K562 (cell line): Measurements from ENCODE around the gene SHB. TPM values are rescaled to one million over a fixed set of nuclear protein-coding genes. Genes with fewer than 3 reads are reported as not detected.

Experiments used
- ATAC-seq: fragments of 200-7000 bp; cut with Tn5 transposase; 3 replicates; pipeline ENCODE4 v1.9.1; 2020; ENCODE audit warnings: moderate library complexity
- BruUV-seq: library from RNA; stranded (reverse); fragments of 400-500 nt; replicated peaks from 2 replicates; lab custom pipeline; 2021; lab: Mats Ljungman, UMichigan
- CTCF ChIA-PET: fragments of 300-600 bp; formaldehyde crosslinking; extraction: SDS; loops from one replicate; lab custom pipeline; 2021; ENCODE audit warnings: low intra/inter-chr PET ratio; lab: Yijun Ruan, JAX
- POLR2A ChIA-PET: fragments of 300-600, 350-650 bp; sonication (Branson Sonifier 250); formaldehyde crosslinking; extraction: SDS; loops from one replicate; lab custom pipeline; 2021; ENCODE audit warnings: antibody characterized with exemption, inconsistent platforms; lab: Yijun Ruan, JAX
- DNase-seq, 4 experiments: peaks; one replicate each; pipeline versions ENCODE4 v3.0.0 to v3.0.0-alpha.2; 2011 to 2018; ENCODE audit warnings: low spot score in 3 of 4, mixed read lengths in 3 of 4; ENCODE audit errors: extremely low read depth in 1 of 4
- FAIRE-seq: peaks from 2 replicates; lab custom pipeline; 2011; peaks lifted over from hg19 to GRCh38; lab: Jason Lieb, UNC
- H2AFZ ChIP-seq: 2 replicates; pipeline ENCODE4 v1.6.0; 2011; ENCODE audit warnings: low read depth, low read length, control low read depth, inconsistent platforms
- H3K27ac ChIP-seq: fragments of 200-600 bp; 3 replicates; pipeline ENCODE4 v1.8.0; 2011; ENCODE audit warnings: low read depth, mild to moderate bottlenecking, control low read depth, inconsistent platforms, low read length, moderate library complexity, mixed read lengths; ENCODE audit errors: extremely low read depth
- H3K27me3 ChIP-seq, 2 experiments: fragments of 300-600 bp in 1 of 2; 2 replicates in 1 of 2; 3 replicates in 1 of 2; pipeline versions ENCODE4 v1.6.0 to v1.8.0; 2011; ENCODE audit warnings: inconsistent platforms in 2 of 2, low read length in 2 of 2, mild to moderate bottlenecking in 1 of 2, mixed read lengths in 1 of 2, moderate library complexity in 1 of 2; ENCODE audit not compliant: control insufficient read depth in 2 of 2, insufficient read depth in 2 of 2
- H3K36me3 ChIP-seq: fragments of 300-600 bp; 3 replicates; pipeline ENCODE4 v1.8.0; 2011; ENCODE audit warnings: mild to moderate bottlenecking, low read length, inconsistent platforms; ENCODE audit not compliant: control insufficient read depth, insufficient read depth
- H3K4me1 ChIP-seq, 2 experiments: fragments of 200-600 bp in 1 of 2; replicated peaks in 1 of 2; 2 replicates in 1 of 2; 3 replicates in 1 of 2; pipeline versions ENCODE4 v1.5.1 to v1.8.0; 2011; ENCODE audit warnings: inconsistent platforms in 2 of 2, low read length in 2 of 2, mild to moderate bottlenecking in 1 of 2, mixed read lengths in 1 of 2, moderate library complexity in 1 of 2; ENCODE audit not compliant: control insufficient read depth in 2 of 2, insufficient read depth in 2 of 2
- H3K4me2 ChIP-seq: 2 replicates; pipeline ENCODE4 v1.6.1; 2011; ENCODE audit warnings: low read length, control low read depth, inconsistent platforms, mixed read lengths; ENCODE audit not compliant: insufficient read depth
- H3K4me3 ChIP-seq: fragments of 200-600 bp; sonication (generic), shearing (Covaris generic); 2 replicates; pipeline ENCODE4 v1.5.1; 2016; ENCODE audit warnings: control low read depth, inconsistent platforms
- H3K79me2 ChIP-seq: fragments of 200-600 bp; 3 replicates; pipeline ENCODE4 v1.8.0; 2011; ENCODE audit warnings: low read length, inconsistent platforms; ENCODE audit not compliant: control insufficient read depth, insufficient read depth
- H3K9ac ChIP-seq, 2 experiments: 2 replicates each; pipeline versions ENCODE4 v1.6.0 to v1.6.1; 2011; ENCODE audit warnings: low read depth in 2 of 2, low read length in 2 of 2, control low read depth in 1 of 2, inconsistent platforms in 1 of 2, mild to moderate bottlenecking in 1 of 2, mixed read lengths in 1 of 2; ENCODE audit not compliant: insufficient read depth in 1 of 2
- H3K9me1 ChIP-seq: one replicate; pipeline ENCODE4 v1.6.0; 2011; ENCODE audit warnings: inconsistent platforms, mild to moderate bottlenecking, low read length, moderate library complexity; ENCODE audit not compliant: control insufficient read depth, insufficient read depth
- H3K9me3 ChIP-seq: replicated peaks from 2 replicates; pipeline ENCODE4 v1.5.1; 2011; ENCODE audit warnings: low read depth, low read length, inconsistent platforms; ENCODE audit not compliant: control insufficient read depth, insufficient read depth
- H4K20me1 ChIP-seq: replicated peaks from 2 replicates; pipeline ENCODE4 v1.6.1; 2011; ENCODE audit warnings: low read length, inconsistent platforms, mixed read lengths; ENCODE audit not compliant: control insufficient read depth, insufficient read depth
- DDX20 ChIP-seq: fragments of 450-650 bp; IDR thresholded peaks from 2 replicates; pipeline ENCODE4 v1.6.1; 2016; ENCODE audit warnings: missing genetic modification characterization, low read depth, mild to moderate bottlenecking, missing compliant biosample characterization, moderate library complexity
- EGR1 ChIP-seq: fragments of 450-650 bp; conservative IDR thresholded peaks from 2 replicates; pipeline ENCODE4 v1.6.1; 2017; ENCODE audit warnings: mild to moderate bottlenecking
- GABPA ChIP-seq: fragments of 200-800 bp; sonication (Bioruptor generic); conservative IDR thresholded peaks from 2 replicates; pipeline ENCODE4 v1.6.1; 2016; ENCODE audit warnings: low read depth, missing genetic modification characterization, missing compliant biosample characterization
- GATAD2A ChIP-seq: fragments of 450-650 bp; IDR thresholded peaks from 2 replicates; pipeline ENCODE4 v1.6.1; 2017
- HNRNPUL1 ChIP-seq: fragments of 200-400 bp; formaldehyde crosslinking; IDR thresholded peaks from 2 replicates; pipeline ENCODE4 v1.6.1; 2017; ENCODE audit warnings: low read length
- TCFL5 ChIP-seq: fragments of 250-450 bp; sonication (Bioruptor Pico); conservative IDR thresholded peaks from 2 replicates; pipeline ENCODE4 v1.6.1; 2021; ENCODE audit warnings: mild to moderate bottlenecking, moderate library complexity, matching md5 sums
- ZNF41 ChIP-seq: fragments of 250-450 bp; sonication (Bioruptor Pico); conservative IDR thresholded peaks from 2 replicates; pipeline ENCODE4 v1.4.0; 2020; ENCODE audit warnings: mild to moderate bottlenecking
- WGBS: fragments of 100-300 bp; shearing (Covaris generic); methylation state at CpG from one replicate; pipeline ENCODE4 v1.1.6; 2016; ENCODE audit warnings: low coverage, mixed read lengths; ENCODE audit not compliant: insufficient coverage; ENCODE audit errors: missing lambda C conversion rate; 5-methylcytosine and 5-hydroxymethylcytosine counted together
- in situ Hi-C: fragments of 300-500 bp; cut with MboI; formaldehyde crosslinking; loops from 4 replicates; pipeline ENCODE4 v1.15.0; 2018; ENCODE audit warnings: inconsistent platforms, mixed read lengths
- intact Hi-C: fragments of 100-400 bp; cut with micrococcal nuclease; formaldehyde crosslinking; loops from 2 replicates; pipeline ENCODE4 v1.14.2; 2022
- polyA plus RNA-seq, 8 experiments: library from polyadenylated mRNA; depleted of rRNA in 4 of 8; stranded (reverse) in 5 of 8; unstranded in 3 of 8; fragments of >200 nt; fragmentation: Nextera tagmentation in 2 of 8; fragmentation: Illumina TruSeq in 1 of 8; extraction: Ambion mirVana in 2 of 8; extraction: Trizol in 1 of 8; gene quantifications; 2 replicates each; pipeline versions ENCODE4 v1.2.1 to v1.2.3, GENCODE V29; 2011 to 2014; ENCODE audit warnings: inconsistent platforms in 1 of 8, missing spikeins in 1 of 8
- total RNA-seq, 7 experiments: library from RNA; depleted of rRNA in 6 of 7; stranded (reverse); fragments of >200 nt in 6 of 7; fragmentation: Illumina TruSeq in 2 of 7; extraction: Trizol in 2 of 7; gene quantifications; 2 replicates each; pipeline versions ENCODE4 v1.2.1 to v1.2.3, GENCODE V29; 2011 to 2021; ENCODE audit warnings: low replicate concordance in 1 of 7
- TF ChIP-seq, protein P1 (sequence below): fragments of 250-450 bp; sonication (Bioruptor Pico); IDR thresholded peaks from 2 replicates; pipeline ENCODE4 v1.8.0; 2021; ENCODE audit warnings: borderline replicate concordance, mild to moderate bottlenecking, moderate library complexity; ENCODE audit not compliant: poor library complexity, severe bottlenecking
- TF ChIP-seq, protein P2 (sequence below): fragments of 250-450 bp; sonication (Bioruptor Pico); IDR thresholded peaks from 2 replicates; pipeline ENCODE4 v1.5.0; 2022; ENCODE audit warnings: mild to moderate bottlenecking

SHB gene
- total and polyA plus RNA-seq, 9 of the 15 experiments (the other 6 are each of a cell fraction or from before 2014, with no cell fraction given) = 0.78 to 16.0 (median 5.3) TPM

GRCh38 chr9:37948417-37948980, 120.5 kb downstream of the SHB start:
- BruUV-seq = no TSS peak
- FAIRE-seq = no peak

More at GRCh38 chr9:37948417-37948980, 120.5 kb downstream of the SHB start:
- no peaks in the 10 kb centered on the region for H3K79me2 ChIP-seq
- H3K27me3 ChIP-seq = no peaks in the 10 kb centered on the region
- H3K9ac ChIP-seq = no peak overlapping the region; a peak in 1 of 4 replicates
- 87% methylated on average over 20 of the region's 20 CpGs for WGBS
- no peak overlapping the region for H3K4me2 ChIP-seq
- in situ Hi-C loops (no loop called here), intact Hi-C loops (no loop called here)
- no peak overlapping the region for H3K4me3 ChIP-seq
- no peak overlapping the region for H3K27ac ChIP-seq
- POLR2A ChIA-PET = interaction anchor here (0.6 to 1.1 kb wide), 4 partner anchors 10 to 534 kb away, joined by 3 to 4 read pairs (median 3); no protein-coding TSS in a partner anchor
- DNase-seq (no peak), ATAC-seq (no peak)
- H3K9me3 ChIP-seq = no peaks in the 10 kb centered on the region
- no peak for TF ChIP-seq DDX20 (tag)
- no peak for TF ChIP-seq ZNF41 (CRISPR knock-in tag)
- TF ChIP-seq, protein P1, sequence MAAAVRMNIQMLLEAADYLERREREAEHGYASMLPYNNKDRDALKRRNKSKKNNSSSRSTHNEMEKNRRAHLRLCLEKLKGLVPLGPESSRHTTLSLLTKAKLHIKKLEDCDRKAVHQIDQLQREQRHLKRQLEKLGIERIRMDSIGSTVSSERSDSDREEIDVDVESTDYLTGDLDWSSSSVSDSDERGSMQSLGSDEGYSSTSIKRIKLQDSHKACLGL (CRISPR knock-in tag) = no peak
- TF ChIP-seq, protein P2, sequence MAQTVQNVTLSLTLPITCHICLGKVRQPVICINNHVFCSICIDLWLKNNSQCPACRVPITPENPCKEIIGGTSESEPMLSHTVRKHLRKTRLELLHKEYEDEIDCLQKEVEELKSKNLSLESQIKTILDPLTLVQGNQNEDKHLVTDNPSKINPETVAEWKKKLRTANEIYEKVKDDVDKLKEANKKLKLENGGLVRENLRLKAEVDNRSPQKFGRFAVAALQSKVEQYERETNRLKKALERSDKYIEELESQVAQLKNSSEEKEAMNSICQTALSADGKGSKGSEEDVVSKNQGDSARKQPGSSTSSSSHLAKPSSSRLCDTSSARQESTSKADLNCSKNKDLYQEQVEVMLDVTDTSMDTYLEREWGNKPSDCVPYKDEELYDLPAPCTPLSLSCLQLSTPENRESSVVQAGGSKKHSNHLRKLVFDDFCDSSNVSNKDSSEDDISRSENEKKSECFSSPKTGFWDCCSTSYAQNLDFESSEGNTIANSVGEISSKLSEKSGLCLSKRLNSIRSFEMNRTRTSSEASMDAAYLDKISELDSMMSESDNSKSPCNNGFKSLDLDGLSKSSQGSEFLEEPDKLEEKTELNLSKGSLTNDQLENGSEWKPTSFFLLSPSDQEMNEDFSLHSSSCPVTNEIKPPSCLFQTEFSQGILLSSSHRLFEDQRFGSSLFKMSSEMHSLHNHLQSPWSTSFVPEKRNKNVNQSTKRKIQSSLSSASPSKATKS (CRISPR knock-in tag) = no peak
- TF ChIP-seq HNRNPUL1 = no peak
- TF ChIP-seq GATAD2A = no peak
- no peak for TF ChIP-seq TCFL5 (CRISPR knock-in tag)
- no peak for TF ChIP-seq EGR1
- no peak for TF ChIP-seq GABPA
- peaks cover 6 to 14% of the 10 kb centered on the region in 2 experiments for H3K4me1 ChIP-seq
- peaks cover 12% of the 10 kb centered on the region for H3K9me1 ChIP-seq
- CTCF ChIA-PET = no interaction called here
- peaks cover 9% of the 10 kb centered on the region; the same call in 1 of the 2 replicates for H4K20me1 ChIP-seq
- no peak overlapping the region for H2AFZ ChIP-seq
- H3K36me3 ChIP-seq = peaks cover 50% of the 10 kb centered on the region; the same call in 2 of the 3 replicates
